ENCODE data around the gene PCDH9. TPM values are rescaled to one million over a fixed set of nuclear protein-coding genes. Genes with fewer than 3 reads are reported as not detected.
"Not testable (repeated sequence)": the region's sequence is repeated elsewhere in the genome, so short reads cannot be mapped to it uniquely, and the experiment has no call there.

The PCDH9 gene
- total and polyA plus RNA-seq, 2 experiments from 2014 or later = 0.31 to 0.52 TPM

- TF ChIP-seq ZNF462 (CRISPR knock-in tag; IDR thresholded peaks at IDR 0.05) = no peak
- no peak for TF ChIP-seq STAT1 (IDR thresholded peaks at IDR 0.05; ENCODE audit: unreplicated experiment)
- TF ChIP-seq, protein P1, sequence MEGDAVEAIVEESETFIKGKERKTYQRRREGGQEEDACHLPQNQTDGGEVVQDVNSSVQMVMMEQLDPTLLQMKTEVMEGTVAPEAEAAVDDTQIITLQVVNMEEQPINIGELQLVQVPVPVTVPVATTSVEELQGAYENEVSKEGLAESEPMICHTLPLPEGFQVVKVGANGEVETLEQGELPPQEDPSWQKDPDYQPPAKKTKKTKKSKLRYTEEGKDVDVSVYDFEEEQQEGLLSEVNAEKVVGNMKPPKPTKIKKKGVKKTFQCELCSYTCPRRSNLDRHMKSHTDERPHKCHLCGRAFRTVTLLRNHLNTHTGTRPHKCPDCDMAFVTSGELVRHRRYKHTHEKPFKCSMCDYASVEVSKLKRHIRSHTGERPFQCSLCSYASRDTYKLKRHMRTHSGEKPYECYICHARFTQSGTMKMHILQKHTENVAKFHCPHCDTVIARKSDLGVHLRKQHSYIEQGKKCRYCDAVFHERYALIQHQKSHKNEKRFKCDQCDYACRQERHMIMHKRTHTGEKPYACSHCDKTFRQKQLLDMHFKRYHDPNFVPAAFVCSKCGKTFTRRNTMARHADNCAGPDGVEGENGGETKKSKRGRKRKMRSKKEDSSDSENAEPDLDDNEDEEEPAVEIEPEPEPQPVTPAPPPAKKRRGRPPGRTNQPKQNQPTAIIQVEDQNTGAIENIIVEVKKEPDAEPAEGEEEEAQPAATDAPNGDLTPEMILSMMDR (conservative IDR thresholded peaks at IDR 0.05; ENCODE audit: low read depth in 2 of 2) = no peak
- no peak for TF ChIP-seq ZNF331 (CRISPR knock-in tag; IDR thresholded peaks at IDR 0.05; ENCODE audit: low read depth)
Measured at GRCh38 chr13:67099494-67099893, 130.6 kb downstream of the PCDH9 start (continued).

- no peak overlapping the region for H3K4me3 ChIP-seq
- no peak for ATAC-seq
- H3K27ac ChIP-seq (ENCODE audit: low read depth) = no peak overlapping the region
- Mint-ChIP-seq H3K27ac (no peak overlapping the region), H3K27me3 (ENCODE audit: insufficient read depth, low read depth, poor library complexity) (peaks cover 2% of the 10 kb centered on the region), H3K4me1 (peaks cover 4% of the 10 kb centered on the region; the same call in 1 of the 3 replicates), H3K36me3 (ENCODE audit: low read depth) (no peaks in the 10 kb centered on the region), H3K4me3 (no peak overlapping the region), H3K9me3 (no peaks in the 10 kb centered on the region)
- H3K36me3 ChIP-seq (ENCODE audit: insufficient read depth) = no peaks in the 10 kb centered on the region
- TF ChIP-seq STAT1 (IDR thresholded peaks at IDR 0.05; ENCODE audit: unreplicated experiment) = no peak
- no peak for TF ChIP-seq CREB1 (CRISPR knock-in tag; IDR thresholded peaks at IDR 0.05; ENCODE audit: low read depth)
- TF ChIP-seq REST (IDR thresholded peaks at IDR 0.05; ENCODE audit: unreplicated experiment) = no peak
- TF ChIP-seq POLR2AphosphoS5 (IDR thresholded peaks at IDR 0.05; ENCODE audit: low read depth) = no peak
- no peaks in the 10 kb centered on the region for H4K20me1 ChIP-seq (replicated peaks; ENCODE audit: insufficient read depth)
- H3K27me3 ChIP-seq (ENCODE audit: insufficient read depth) = no peaks in the 10 kb centered on the region
- H2AFZ ChIP-seq = no peak overlapping the region
- H3K9me2 ChIP-seq (ENCODE audit: insufficient read depth) = no peaks in the 10 kb centered on the region
- H3K4me2 ChIP-seq = no peak overlapping the region
- DNase-seq (ENCODE audit: low spot score) = no peak
- H3F3A ChIP-seq (replicated peaks; ENCODE audit: low read depth) = no peaks in the 10 kb centered on the region
- H3K79me2 ChIP-seq (replicated peaks; ENCODE audit: insufficient read depth) = no peaks in the 10 kb centered on the region
- H3K4me1 ChIP-seq (ENCODE audit: insufficient read depth) = no peaks in the 10 kb centered on the region
Measured at GRCh38 chr13:67097892-67098452, 132.2 kb downstream of the PCDH9 start.

- H3K4me3 Mint-ChIP-seq; H4K20me1 ChIP-seq (replicated peaks; ENCODE audit: insufficient read depth); DNase-seq (ENCODE audit: low spot score); H3K9me3 Mint-ChIP-seq; H3K27ac ChIP-seq (ENCODE audit: low read depth); H3K9me2 ChIP-seq (ENCODE audit: insufficient read depth); H3K36me3 Mint-ChIP-seq (ENCODE audit: low read depth); H3F3A ChIP-seq (replicated peaks; ENCODE audit: low read depth); ATAC-seq; H3K27ac Mint-ChIP-seq; H3K4me1 Mint-ChIP-seq; H3K4me1 ChIP-seq (ENCODE audit: insufficient read depth); H2AFZ ChIP-seq; H3K27me3 ChIP-seq (ENCODE audit: insufficient read depth); H3K27me3 Mint-ChIP-seq (ENCODE audit: insufficient read depth, low read depth, poor library complexity); H3K4me2 ChIP-seq; H3K36me3 ChIP-seq (ENCODE audit: insufficient read depth); H3K79me2 ChIP-seq (replicated peaks; ENCODE audit: insufficient read depth); H3K4me3 ChIP-seq: not testable (repeated sequence)
Measured at GRCh38 chr13:67096893-67097292, 133.2 kb downstream of the PCDH9 start.

Measured in GM23338 (cell line).